Measurements from ENCODE around the gene TULP1. TPM values are rescaled to one million over a fixed set of nuclear protein-coding genes. Genes with fewer than 3 reads are reported as not detected.
"Not testable (repeated sequence)": the region's sequence is repeated elsewhere in the genome, so short reads cannot be mapped to it uniquely, and the experiment has no call there.

TULP1 gene
- total RNA-seq, 1 experiment from 2014 or later, result not detected

GRCh38 chr6:35518566-35519312, 6.0 kb upstream of the TULP1 start (continued):
- TF ChIP-seq YY1 (IDR thresholded peaks at IDR 0.05; ENCODE audit: extremely low read depth, insufficient replicate concordance, low read depth, low read length) (no peak), SIN3A (IDR thresholded peaks at IDR 0.05; ENCODE audit: low read depth) (no peak), SP1 (IDR thresholded peaks at IDR 0.05; ENCODE audit: low read depth) (no peak), JUND (IDR thresholded peaks at IDR 0.05) (no peak), POLR2A (IDR thresholded peaks at IDR 0.05; ENCODE audit: borderline replicate concordance, extremely low read depth, insufficient read depth, insufficient read length) (no peak), EGR1 (IDR thresholded peaks at IDR 0.05; ENCODE audit: low read depth) (no peak), CBX3 (IDR thresholded peaks at IDR 0.05; ENCODE audit: low read depth) (no peak)

- H3K79me2 ChIP-seq (ENCODE audit: insufficient read depth, low read length); DNase-seq (ENCODE audit: low read depth, low spot score); H3K36me3 ChIP-seq (ENCODE audit: control insufficient read depth in 1 of 2, insufficient read depth in 2 of 2, low read length in 2 of 2); intact Hi-C loops (cut with micrococcal nuclease); H3K4me3 ChIP-seq (replicated peaks in 1 of 2; ENCODE audit: low read depth in 1 of 2, low read length in 2 of 2); H3K9me3 ChIP-seq (ENCODE audit: control insufficient read depth in 1 of 2, insufficient read depth in 1 of 2, low read depth in 1 of 2, low read length in 2 of 2); H3K4me2 ChIP-seq (ENCODE audit: low read length); BruUV-seq (replicated peaks); H2AFZ ChIP-seq (ENCODE audit: low read depth, low read length, poor library complexity, severe bottlenecking); H3K27me3 ChIP-seq (ENCODE audit: insufficient read depth, low read length); H4K20me1 ChIP-seq (ENCODE audit: insufficient read depth); H3K9ac ChIP-seq (ENCODE audit: low read length); H3K9me2 ChIP-seq (ENCODE audit: insufficient read depth); ATAC-seq; RAD21 ChIA-PET (ENCODE audit: low non-redundant PET in 1 of 2, low total read pairs in 2 of 2, uncharacterized antibody in 2 of 2, unreplicated experiment in 2 of 2); CTCF ChIA-PET; POLR2A ChIA-PET; H3K27ac ChIP-seq (ENCODE audit: low read depth, low read length): not testable (repeated sequence)
- peaks cover 0 to 14% of the 10 kb centered on the region in 2 experiments; a peak in 3 of 4 replicates for H3K4me1 ChIP-seq (ENCODE audit: control insufficient read depth in 1 of 2, insufficient read depth in 2 of 2, low read length in 2 of 2)
Measured at GRCh38 chr6:35517978-35518377, 5.3 kb upstream of the TULP1 start.

- Histone ChIP-seq H4K20me1 (ENCODE audit: insufficient read depth) (no peaks in the 10 kb centered on the region), H3K4me3 (replicated peaks in 1 of 2; ENCODE audit: low read depth in 1 of 2, low read length in 2 of 2) (no peak overlapping the region), H3K9ac (ENCODE audit: low read length) (no peak overlapping the region), H2AFZ (ENCODE audit: low read depth, low read length, poor library complexity, severe bottlenecking) (no peak overlapping the region), H3K9me2 (ENCODE audit: insufficient read depth) (no peaks in the 10 kb centered on the region), H3K4me2 (ENCODE audit: low read length) (no peak overlapping the region), H3K79me2 (ENCODE audit: insufficient read depth, low read length) (no peaks in the 10 kb centered on the region), H3K9me3 (ENCODE audit: control insufficient read depth in 1 of 2, insufficient read depth in 1 of 2, low read depth in 1 of 2, low read length in 2 of 2) (no peaks in the 10 kb centered on the region), H3K27ac (ENCODE audit: low read depth, low read length) (no peak overlapping the region), H3K27me3 (ENCODE audit: insufficient read depth, low read length) (no peaks in the 10 kb centered on the region), H3K4me1 (ENCODE audit: control insufficient read depth in 1 of 2, insufficient read depth in 2 of 2, low read length in 2 of 2) (peaks cover 0 to 8% of the 10 kb centered on the region in 2 experiments; a peak in 3 of 4 replicates), H3K36me3 (ENCODE audit: control insufficient read depth in 1 of 2, insufficient read depth in 2 of 2, low read length in 2 of 2) (no peaks in the 10 kb centered on the region)
- TF ChIP-seq MAX (IDR thresholded peaks at IDR 0.05), result no peak
- TF ChIP-seq POLR2A (IDR thresholded peaks at IDR 0.05; ENCODE audit: borderline replicate concordance, extremely low read depth, insufficient read depth, insufficient read length), result no peak
- no peak for TF ChIP-seq REST (IDR thresholded peaks at IDR 0.05; ENCODE audit: low read depth)
- TF ChIP-seq SRF (IDR thresholded peaks at IDR 0.05; ENCODE audit: low read depth), result no peak
- no peak for TF ChIP-seq EZH2 (IDR thresholded peaks at IDR 0.05)
- TF ChIP-seq JUND (IDR thresholded peaks at IDR 0.05), result no peak
- BruUV-seq (replicated peaks), result no TSS peak
- DNase-seq (ENCODE audit: low read depth, low spot score) (no peak), ATAC-seq (no peak)
- RAD21 ChIA-PET (ENCODE audit: low non-redundant PET in 1 of 2, low total read pairs in 2 of 2, uncharacterized antibody in 2 of 2, unreplicated experiment in 2 of 2), result no interaction called here
- intact Hi-C loops (cut with micrococcal nuclease), result no loop called here
- CTCF ChIA-PET, result interaction anchor here (0.7 kb wide), 1 partner anchor 39 kb away, joined by 3 read pairs; no protein-coding TSS in a partner anchor
- POLR2A ChIA-PET, result no interaction called here
Measured at GRCh38 chr6:35516712-35517111, 4.0 kb upstream of the TULP1 start.

All from HCT116 (cell line).